GM21619 (cell line): Measurements from ENCODE around the gene LRRC37A3.
A peak's percentile ranks its signal among the peaks of the same experiment; 100 is the strongest.
"Not testable (repeated sequence)": the region's sequence is repeated elsewhere in the genome, so short reads cannot be mapped to it uniquely, and the experiment has no call there.

Experiments
- ATAC-seq: cut with Tn5 transposase; IDR thresholded peaks from one replicate; pipeline ENCODE4 v1.9.1; 2021; ENCODE audit not compliant: unreplicated experiment

The LRRC37A3 gene

GRCh38 chr17:64837018-64837761 lies 82.1 kb downstream of the LRRC37A3 start:
- ATAC-seq, result peak; percentile 89

DNA sequence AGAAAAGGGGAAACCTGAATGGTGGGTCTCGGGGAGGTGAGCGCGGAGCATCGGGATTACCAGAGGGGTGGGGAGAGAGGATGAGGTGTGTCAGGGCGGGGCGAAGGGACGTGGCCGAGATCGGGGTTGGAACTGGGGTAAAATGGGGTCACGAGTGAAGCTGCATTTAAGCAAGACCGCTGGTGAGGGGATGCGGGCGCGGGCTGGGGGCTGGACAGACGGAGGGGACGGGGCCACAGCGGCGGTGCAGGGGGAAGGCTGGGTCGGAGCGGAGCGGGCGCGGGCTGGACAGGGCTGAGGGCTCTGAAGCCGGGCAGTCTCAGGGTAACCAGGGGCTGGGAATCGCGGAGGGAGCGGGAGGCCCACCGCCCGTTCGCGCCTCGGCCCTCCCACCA lies 82.7 kb downstream of the LRRC37A3 start:
- peak; percentile 29 for ATAC-seq

GRCh38 chr17:64834060-64834459 lies 85.2 kb downstream of the LRRC37A3 start:
- not testable (repeated sequence) for ATAC-seq

DNA sequence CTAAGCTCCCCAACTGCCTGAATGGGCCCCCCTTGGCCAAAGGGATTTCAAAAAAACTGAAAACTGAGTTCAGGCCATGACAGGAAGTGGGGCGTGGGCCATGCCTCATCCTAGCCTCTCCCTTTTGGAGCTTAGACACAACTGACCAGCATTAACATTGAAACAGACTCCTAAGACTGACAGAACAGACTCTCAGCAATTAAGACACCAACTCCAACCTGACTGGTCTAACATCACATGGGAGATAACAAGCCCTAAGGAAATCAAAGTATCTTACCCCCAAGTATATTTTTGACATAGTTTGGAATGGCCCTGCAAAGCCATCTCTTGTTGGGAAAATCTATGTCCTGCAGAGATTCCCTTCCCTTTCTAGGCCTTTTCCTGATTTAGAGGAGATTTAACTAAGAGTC lies 88.6 kb downstream of the LRRC37A3 start:
- not testable (repeated sequence) for ATAC-seq

- ATAC-seq, result not testable (repeated sequence)
These were observed 89.3 kb downstream of the LRRC37A3 start for GRCh38 chr17:64829824-64830630.

DNA sequence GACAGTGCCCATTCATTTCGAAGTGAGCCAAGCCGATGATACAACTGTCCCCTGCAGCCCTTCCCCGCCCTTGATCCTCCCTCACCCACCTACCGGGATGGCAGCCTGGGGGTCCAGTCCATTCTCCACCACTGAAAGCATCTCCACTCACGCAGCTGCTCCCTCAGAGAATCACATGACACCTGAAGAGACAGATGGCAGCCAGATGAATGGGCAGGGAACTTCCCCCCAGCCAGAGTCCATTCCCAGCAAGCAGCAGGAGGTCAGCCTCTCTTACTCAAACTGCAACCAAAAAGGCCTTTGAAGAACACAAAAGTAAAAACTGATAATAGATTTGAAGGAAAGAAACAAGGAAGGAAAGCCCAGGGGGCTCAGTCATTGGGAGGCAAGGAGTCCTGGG lies 90.2 kb downstream of the LRRC37A3 start:
- ATAC-seq, result not testable (repeated sequence)

DNA sequence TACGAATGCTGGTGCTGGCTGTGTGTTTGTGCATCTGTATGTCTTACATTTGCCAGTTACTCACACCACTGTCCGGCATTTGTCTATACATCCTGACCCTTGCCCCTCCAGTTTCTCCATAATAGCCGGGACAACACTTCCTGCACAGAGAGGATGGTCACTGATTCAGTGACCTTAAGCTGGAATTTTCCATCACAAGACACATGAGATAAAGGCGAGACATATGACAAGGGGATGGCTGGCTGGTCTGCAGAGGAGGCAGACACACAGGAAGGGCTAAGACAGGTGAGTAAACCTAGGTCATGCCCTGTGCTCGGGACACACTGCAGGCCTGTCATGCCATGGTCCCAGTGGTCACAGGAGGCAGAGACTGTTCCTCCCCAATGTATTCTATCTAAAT lies 100.4 kb downstream of the LRRC37A3 start:
- ATAC-seq, result not testable (repeated sequence)

DNA sequence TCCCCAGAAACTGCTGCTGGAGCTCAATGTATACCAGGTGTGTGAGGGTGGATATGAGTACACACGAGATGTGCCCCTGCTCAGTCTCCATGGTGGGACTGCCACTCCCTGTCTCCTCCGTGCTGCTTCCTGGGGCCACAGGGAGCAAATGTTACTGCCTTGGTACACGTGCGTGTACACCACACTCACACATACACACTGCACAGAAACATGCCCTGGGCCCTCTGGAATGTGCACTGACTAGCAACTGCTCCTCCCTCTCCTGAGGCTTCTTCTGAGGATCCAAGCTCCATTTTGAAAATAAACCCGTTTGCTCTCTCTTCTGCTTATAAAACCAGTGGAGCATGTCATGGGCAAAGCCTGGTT lies 103.5 kb downstream of the LRRC37A3 start:
- ATAC-seq, result not testable (repeated sequence)

DNA sequence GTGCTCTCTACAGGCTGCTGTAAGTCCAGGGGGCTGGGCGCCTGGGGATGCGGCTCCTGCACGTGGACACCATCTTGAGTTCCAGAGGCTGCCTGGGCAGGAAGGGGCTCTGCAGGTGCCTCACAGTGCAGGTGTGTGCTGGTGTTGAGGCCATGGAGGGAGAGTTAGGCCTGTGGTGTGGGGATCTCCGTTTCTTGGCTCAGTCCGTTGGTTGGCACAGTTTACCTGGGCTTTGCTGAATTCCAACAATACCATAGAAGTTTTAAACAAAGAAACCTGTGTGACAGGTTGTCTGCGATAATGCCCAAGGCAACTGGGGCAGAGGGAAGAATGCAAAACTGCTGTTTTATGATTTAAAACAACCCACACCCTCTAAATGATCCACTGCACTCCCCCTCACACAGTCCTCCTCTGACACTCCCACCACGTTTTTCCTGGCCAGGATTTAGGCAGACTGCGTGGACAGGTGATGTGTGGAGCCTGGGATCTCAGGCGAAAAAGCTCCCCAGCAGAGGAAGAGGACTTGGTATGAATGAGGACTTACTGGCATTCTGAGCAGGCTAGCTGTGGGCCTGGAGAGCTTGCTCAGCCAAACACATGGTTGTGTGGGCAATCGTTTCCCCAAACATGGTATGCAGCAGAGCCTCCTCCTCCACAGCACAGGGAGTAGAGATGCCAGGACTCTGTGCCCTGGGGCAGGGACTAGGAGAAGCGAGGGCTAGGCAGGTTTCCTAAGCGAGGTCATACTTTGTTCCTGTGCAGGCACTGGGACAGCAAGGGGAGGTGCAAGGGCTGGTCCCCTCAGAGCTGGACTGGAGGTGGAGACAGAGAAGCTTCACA lies 104.1 kb downstream of the LRRC37A3 start:
- ATAC-seq, result not testable (repeated sequence)

DNA sequence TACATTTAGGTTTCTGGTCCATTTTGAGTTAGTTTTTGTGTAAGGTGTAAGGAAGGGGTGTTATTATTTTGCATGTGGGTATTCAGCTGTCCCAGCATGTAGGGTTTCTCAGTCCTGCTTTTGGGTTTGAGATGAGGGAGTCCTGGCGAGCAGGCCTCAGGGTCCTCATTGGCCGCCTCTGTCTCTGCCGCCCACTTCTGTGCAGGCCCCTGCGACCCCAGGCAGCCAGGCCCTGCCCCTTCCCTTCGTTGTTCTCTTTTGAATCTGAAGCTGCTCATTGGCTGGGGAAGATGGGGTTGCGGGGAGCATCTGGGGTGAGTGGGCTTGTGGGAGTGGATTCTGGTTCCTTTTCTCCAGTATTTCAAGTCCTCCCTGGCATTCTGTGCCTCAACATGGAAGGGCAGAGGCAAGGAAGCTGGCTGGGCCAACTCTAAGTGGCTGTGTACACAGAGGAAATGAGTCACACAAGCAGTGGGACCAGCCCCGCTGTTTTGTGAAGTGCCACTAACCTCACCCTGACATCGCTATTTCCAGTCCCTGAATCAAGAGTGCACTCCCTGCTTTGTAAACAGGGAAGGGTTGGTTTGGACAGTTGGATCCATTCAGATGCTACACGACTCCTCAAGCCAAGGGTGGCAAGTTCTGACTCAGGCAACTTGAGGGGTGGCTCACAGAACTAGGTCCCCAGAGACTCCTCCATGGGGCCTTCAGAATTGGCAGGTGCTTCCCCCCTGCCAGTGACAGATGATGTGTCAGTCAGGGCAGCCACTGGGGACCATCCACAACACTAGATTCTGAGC lies 110.9 kb downstream of the LRRC37A3 start:
- ATAC-seq, result peak; percentile 91
